ENCODE measurements around the gene RNF224. TPM values are rescaled to one million over a fixed set of nuclear protein-coding genes. Genes with fewer than 3 reads are reported as not detected.

Gene RNF224
- total RNA-seq, 4 donors from 2014 or later = 0.34 to 2.0 (median 1.1) TPM

- Histone ChIP-seq H3K27me3 (no peaks in the 10 kb centered on the region), H3K27ac (no peak overlapping the region), H3K4me3 (no peak overlapping the region), H3K9me3 (no peaks in the 10 kb centered on the region), H3K4me1 (peaks cover 54% of the 10 kb centered on the region), H3K36me3 (peaks cover 15% of the 10 kb centered on the region)
- TF ChIP-seq POLR2AphosphoS5 (IDR thresholded peaks at IDR 0.05) (no peak), EP300 (IDR thresholded peaks at IDR 0.05) (no peak), POLR2A (IDR thresholded peaks at IDR 0.05) (no peak)
- TF ChIP-seq, protein P1, sequence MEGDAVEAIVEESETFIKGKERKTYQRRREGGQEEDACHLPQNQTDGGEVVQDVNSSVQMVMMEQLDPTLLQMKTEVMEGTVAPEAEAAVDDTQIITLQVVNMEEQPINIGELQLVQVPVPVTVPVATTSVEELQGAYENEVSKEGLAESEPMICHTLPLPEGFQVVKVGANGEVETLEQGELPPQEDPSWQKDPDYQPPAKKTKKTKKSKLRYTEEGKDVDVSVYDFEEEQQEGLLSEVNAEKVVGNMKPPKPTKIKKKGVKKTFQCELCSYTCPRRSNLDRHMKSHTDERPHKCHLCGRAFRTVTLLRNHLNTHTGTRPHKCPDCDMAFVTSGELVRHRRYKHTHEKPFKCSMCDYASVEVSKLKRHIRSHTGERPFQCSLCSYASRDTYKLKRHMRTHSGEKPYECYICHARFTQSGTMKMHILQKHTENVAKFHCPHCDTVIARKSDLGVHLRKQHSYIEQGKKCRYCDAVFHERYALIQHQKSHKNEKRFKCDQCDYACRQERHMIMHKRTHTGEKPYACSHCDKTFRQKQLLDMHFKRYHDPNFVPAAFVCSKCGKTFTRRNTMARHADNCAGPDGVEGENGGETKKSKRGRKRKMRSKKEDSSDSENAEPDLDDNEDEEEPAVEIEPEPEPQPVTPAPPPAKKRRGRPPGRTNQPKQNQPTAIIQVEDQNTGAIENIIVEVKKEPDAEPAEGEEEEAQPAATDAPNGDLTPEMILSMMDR (IDR thresholded peaks at IDR 0.05) = no peak
- 60% methylated on average over 11 of the region's 15 CpGs for WGBS
- no peak for DNase-seq (ENCODE audit: low spot score in 2 of 2)
These were observed 16.6 kb downstream of the RNF224 start for GRCh38 chr9:137243626-137244485.

GRCh38 chr9:137244486-137245449 lies 17.5 kb downstream of the RNF224 start:
- DNase-seq (ENCODE audit: low spot score in 2 of 2) = no peak
- H3K27ac ChIP-seq = no peak overlapping the region
- H3K27me3 ChIP-seq = no peaks in the 10 kb centered on the region
- TF ChIP-seq, protein P1 (IDR thresholded peaks at IDR 0.05) = no peak
- TF ChIP-seq POLR2AphosphoS5 (IDR thresholded peaks at IDR 0.05) (no peak), POLR2A (IDR thresholded peaks at IDR 0.05) (no peak), EP300 (IDR thresholded peaks at IDR 0.05) (no peak)
- H3K4me1 ChIP-seq = peaks cover 45% of the 10 kb centered on the region
- H3K9me3 ChIP-seq = no peaks in the 10 kb centered on the region
- H3K36me3 ChIP-seq = peaks cover 15% of the 10 kb centered on the region
- no peak overlapping the region for H3K4me3 ChIP-seq
- 29% methylated on average over 11 of the region's 36 CpGs for WGBS

DNA sequence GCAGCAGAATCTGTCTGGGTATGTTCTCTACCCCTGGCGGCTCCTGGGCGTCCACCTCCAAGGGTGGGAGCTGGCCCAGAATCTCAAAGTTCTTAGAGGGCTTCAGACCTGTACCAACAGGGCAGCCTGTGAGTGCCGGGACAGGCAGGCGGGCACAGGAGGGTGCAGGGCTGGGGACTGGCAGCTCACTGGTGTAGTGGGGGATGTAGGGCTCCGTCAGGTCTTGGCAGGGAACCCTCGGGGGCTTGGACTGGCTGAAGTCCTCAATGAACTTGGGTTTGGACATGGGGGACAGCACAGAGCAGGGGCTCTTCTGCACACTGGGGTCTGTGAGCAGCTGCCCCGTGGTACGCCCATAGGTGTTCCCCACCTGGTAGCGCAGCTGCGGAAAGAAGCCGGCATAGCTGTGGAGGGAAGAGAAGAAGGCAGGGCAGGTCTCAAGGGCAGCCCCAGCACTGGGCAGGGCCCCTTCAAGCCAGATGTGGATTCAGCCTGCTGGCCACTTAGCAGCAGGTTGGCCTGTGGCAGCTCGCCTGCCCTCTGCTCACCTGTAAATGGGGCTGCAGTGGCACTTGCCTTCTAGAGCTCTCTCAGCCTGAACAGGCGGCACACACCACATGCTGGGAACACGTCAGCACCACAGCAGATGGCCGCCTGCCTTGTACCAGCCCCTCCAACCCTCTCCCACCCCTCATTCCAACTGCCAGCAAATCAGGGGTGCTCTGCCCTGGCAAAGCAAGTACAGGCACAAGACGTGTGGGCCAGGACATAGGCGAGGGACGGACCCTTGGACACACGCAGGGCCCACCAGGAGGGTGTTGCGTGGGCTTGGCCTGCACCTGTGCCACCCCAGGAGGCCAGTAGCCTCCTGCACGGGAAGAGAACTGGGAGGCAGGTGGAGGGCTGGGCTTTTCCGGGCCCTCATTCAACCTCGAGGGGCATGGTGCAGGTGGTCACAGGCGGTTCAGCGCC lies 18.4 kb downstream of the RNF224 start:
- no peak overlapping the region for H3K4me3 ChIP-seq
- H3K9me3 ChIP-seq = no peaks in the 10 kb centered on the region
- H3K27ac ChIP-seq = no peak overlapping the region
- H3K27me3 ChIP-seq = no peaks in the 10 kb centered on the region
- peaks cover 40% of the 10 kb centered on the region for H3K4me1 ChIP-seq
- 81% methylated on average over 11 of the region's 25 CpGs for WGBS
- TF ChIP-seq POLR2A (IDR thresholded peaks at IDR 0.05) (no peak), EP300 (IDR thresholded peaks at IDR 0.05) (no peak), POLR2AphosphoS5 (IDR thresholded peaks at IDR 0.05) (no peak)
- TF ChIP-seq, protein P1 (IDR thresholded peaks at IDR 0.05) = no peak
- H3K36me3 ChIP-seq = peaks cover 15% of the 10 kb centered on the region
- DNase-seq (ENCODE audit: low spot score in 2 of 2) = no peak

- Histone ChIP-seq H3K9me3 (no peaks in the 10 kb centered on the region), H3K4me3 (no peak overlapping the region), H3K27me3 (no peaks in the 10 kb centered on the region), H3K27ac (no peak overlapping the region), H3K36me3 (peaks cover 10% of the 10 kb centered on the region), H3K4me1 (peaks cover 34% of the 10 kb centered on the region)
- WGBS = 88% methylated on average over 17 of the region's 20 CpGs
- TF ChIP-seq, protein P1 (IDR thresholded peaks at IDR 0.05) = no peak
- TF ChIP-seq POLR2AphosphoS5 (IDR thresholded peaks at IDR 0.05) (no peak), EP300 (IDR thresholded peaks at IDR 0.05) (no peak), POLR2A (IDR thresholded peaks at IDR 0.05) (no peak)
- DNase-seq (ENCODE audit: low spot score in 2 of 2) = no peak
These were observed 20.0 kb downstream of the RNF224 start for GRCh38 chr9:137247135-137247915.

All from suprapubic skin (tissue), 4 donors.